HCT116 (cell line): ENCODE measurements around the gene KCNJ4. TPM values are rescaled to one million over a fixed set of nuclear protein-coding genes. Genes with fewer than 3 reads are reported as not detected.
A peak's percentile ranks its signal among the peaks of the same experiment; 100 is the strongest.

Experiments
- ATAC-seq: fragments of 200-7000 bp; cut with Tn5 transposase; 2 replicates; pipeline ENCODE4 v1.9.1; 2020; ENCODE audit warnings: mild to moderate bottlenecking, moderate library complexity
- BruUV-seq: library from RNA; stranded (reverse); fragments of 400-500 nt; replicated peaks from 2 replicates; lab custom pipeline; 2021; lab: Mats Ljungman, UMichigan
- CTCF ChIA-PET: fragments of 300-600 bp; sonication (Branson Sonifier 250); formaldehyde crosslinking; loops from one replicate; lab custom pipeline; 2021; ENCODE audit warnings: antibody characterized with exemption; lab: Charles Lee
- POLR2A ChIA-PET: fragments of 300-600, 350-600 bp; sonication (Branson Sonifier 250); formaldehyde crosslinking; loops from one replicate; lab custom pipeline; 2021; ENCODE audit warnings: antibody characterized with exemption; lab: Charles Lee
- RAD21 ChIA-PET, 2 experiments: fragments of 300-600 bp; sonication (Branson Sonifier 250); formaldehyde crosslinking; loops; one replicate each; lab custom pipeline; 2023; ENCODE audit warnings: low total read pairs in 2 of 2; ENCODE audit not compliant: uncharacterized antibody in 2 of 2, unreplicated experiment in 2 of 2, low non-redundant PET in 1 of 2; lab: Charles Lee
- DNase-seq: peaks from one replicate; pipeline ENCODE4 v3.0.0-alpha.2; 2010; ENCODE audit warnings: low read depth, low spot score
- H2AFZ ChIP-seq: fragments of 200-600 bp; shearing (Covaris generic), sonication (generic); 2 replicates; pipeline ENCODE4 v1.6.1; 2017; ENCODE audit warnings: low read depth, mixed run types, mixed read lengths, antibody characterized with exemption, low read length; ENCODE audit not compliant: poor library complexity, severe bottlenecking
- H3K27ac ChIP-seq: 2 replicates; pipeline ENCODE4 v1.5.1; 2012; ENCODE audit warnings: low read depth, low read length
- H3K27me3 ChIP-seq: fragments of 200-600 bp; sonication (generic); 2 replicates; pipeline ENCODE4 v1.6.1; 2016; ENCODE audit warnings: mixed run types, low read length, mixed read lengths; ENCODE audit not compliant: insufficient read depth
- H3K36me3 ChIP-seq, 2 experiments: fragments of 200-500 bp in 1 of 2; fragments of 200-600 bp in 1 of 2; sonication (Bioruptor generic) in 1 of 2; sonication (generic) in 1 of 2; 2 replicates each; pipeline versions ENCODE4 v1.5.1 to v1.6.1; 2014 to 2016; ENCODE audit warnings: low read length in 2 of 2, inconsistent platforms in 1 of 2, mixed read lengths in 1 of 2, mixed run types in 1 of 2; ENCODE audit not compliant: insufficient read depth in 2 of 2, control insufficient read depth in 1 of 2
- H3K4me1 ChIP-seq, 2 experiments: fragments of 200-600 bp in 1 of 2; sonication (generic) in 1 of 2; 2 replicates each; pipeline versions ENCODE4 v1.5.1 to v1.6.1; 2012 to 2017; ENCODE audit warnings: low read length in 2 of 2, inconsistent platforms in 1 of 2, mild to moderate bottlenecking in 1 of 2, mixed read lengths in 1 of 2, mixed run types in 1 of 2, moderate library complexity in 1 of 2; ENCODE audit not compliant: insufficient read depth in 2 of 2, control insufficient read depth in 1 of 2
- H3K4me2 ChIP-seq: fragments of 200-600 bp; sonication (generic); 2 replicates; pipeline ENCODE4 v1.6.1; 2017; ENCODE audit warnings: mixed run types, low read length, mixed read lengths
- H3K4me3 ChIP-seq, 2 experiments: fragments of 200-600 bp in 1 of 2; sonication (generic) in 1 of 2; replicated peaks in 1 of 2; 2 replicates each; pipeline ENCODE4 v1.5.1; 2011 to 2016; ENCODE audit warnings: low read length in 2 of 2, control low read depth in 1 of 2, low read depth in 1 of 2, mild to moderate bottlenecking in 1 of 2, mixed read lengths in 1 of 2, mixed run types in 1 of 2
- H3K79me2 ChIP-seq: fragments of 200-600 bp; sonication (generic); 2 replicates; pipeline ENCODE4 v1.6.1; 2017; ENCODE audit warnings: mild to moderate bottlenecking, mixed run types, low read length, moderate library complexity, mixed read lengths; ENCODE audit not compliant: insufficient read depth
- H3K9ac ChIP-seq: fragments of 200-600 bp; sonication (generic); 2 replicates; pipeline ENCODE4 v1.6.1; 2016; ENCODE audit warnings: low read length, mixed read lengths
- H3K9me2 ChIP-seq: fragments of 200-600 bp; sonication (generic), shearing (Covaris generic); 2 replicates; pipeline ENCODE4 v1.6.1; 2017; ENCODE audit warnings: mixed run types, mild to moderate bottlenecking, moderate library complexity; ENCODE audit not compliant: insufficient read depth
- H3K9me3 ChIP-seq, 2 experiments: fragments of 200-500 bp in 1 of 2; fragments of 200-600 bp in 1 of 2; sonication (Bioruptor generic) in 1 of 2; sonication (generic) in 1 of 2; 2 replicates each; pipeline ENCODE4 v1.6.1; 2014 to 2017; ENCODE audit warnings: low read length in 2 of 2, mixed read lengths in 2 of 2, inconsistent platforms in 1 of 2, low read depth in 1 of 2, mild to moderate bottlenecking in 1 of 2, mixed run types in 1 of 2, moderate library complexity in 1 of 2; ENCODE audit not compliant: control insufficient read depth in 1 of 2, insufficient read depth in 1 of 2
- H4K20me1 ChIP-seq: fragments of 200-600 bp; sonication (generic), shearing (Covaris generic); 2 replicates; pipeline ENCODE4 v1.6.1; 2017; ENCODE audit warnings: mixed run types, mild to moderate bottlenecking, moderate library complexity; ENCODE audit not compliant: insufficient read depth
- CBX3 ChIP-seq: IDR thresholded peaks from 2 replicates; pipeline ENCODE4 v1.6.1; 2012; ENCODE audit warnings: low read depth
- CEBPB ChIP-seq: IDR thresholded peaks from 2 replicates; pipeline ENCODE4 v1.6.1; 2012; ENCODE audit warnings: low read depth
- ELF1 ChIP-seq: IDR thresholded peaks from 2 replicates; pipeline ENCODE4 v1.6.1; 2012; ENCODE audit warnings: low read depth, borderline replicate concordance
- EZH2 ChIP-seq: fragments of 200-600 bp; sonication (generic); IDR thresholded peaks from 2 replicates; pipeline ENCODE4 v1.6.1; 2017; ENCODE audit warnings: antibody characterized with exemption, mixed run types
- JUND ChIP-seq: IDR thresholded peaks from 2 replicates; pipeline ENCODE4 v1.6.1; 2012
- POLR2A ChIP-seq: IDR thresholded peaks from 2 replicates; pipeline ENCODE4 v1.7.0; 2011; ENCODE audit warnings: borderline replicate concordance; ENCODE audit not compliant: insufficient read depth, insufficient read length; ENCODE audit errors: extremely low read depth
- SIN3A ChIP-seq: IDR thresholded peaks from 2 replicates; pipeline ENCODE4 v1.6.1; 2012; ENCODE audit warnings: low read depth
- TCF7L2 ChIP-seq: IDR thresholded peaks from 2 replicates; pipeline ENCODE4 v1.7.0; 2011; ENCODE audit warnings: borderline replicate concordance, inconsistent platforms; ENCODE audit not compliant: insufficient read depth, insufficient read length; ENCODE audit errors: extremely low read depth
- ZNF274 ChIP-seq: fragments of 200-500 bp; sonication (Bioruptor generic); IDR thresholded peaks from 2 replicates; pipeline ENCODE4 v1.6.1; 2014; ENCODE audit warnings: mild to moderate bottlenecking, low read depth, low read length, inconsistent platforms
- intact Hi-C: fragments of 100-400 bp; cut with micrococcal nuclease; formaldehyde crosslinking; loops from 2 replicates; pipeline ENCODE4 v1.10.0; 2022
- total RNA-seq: library from RNA; stranded (reverse); gene quantifications from one replicate; pipeline ENCODE4 v1.2.1, GENCODE V29; 2021; ENCODE audit not compliant: unreplicated experiment
- TF ChIP-seq, protein P1 (sequence below), 3 experiments: fragments of 200-600 bp in 1 of 3; sonication (generic) in 1 of 3; IDR thresholded peaks in 2 of 3; conservative IDR thresholded peaks in 1 of 3; 2 replicates each; pipeline ENCODE4 v1.5.1; 2012 to 2017; ENCODE audit warnings: low read depth in 2 of 3, low read length in 2 of 3, antibody characterized with exemption in 1 of 3, borderline replicate concordance in 1 of 3, control low read depth in 1 of 3, mild to moderate bottlenecking in 1 of 3, mixed read lengths in 1 of 3, mixed run types in 1 of 3, moderate library complexity in 1 of 3; ENCODE audit not compliant: insufficient read depth in 1 of 3
- TF ChIP-seq, protein P2 (sequence below): IDR thresholded peaks from 2 replicates; pipeline ENCODE4 v1.6.1; 2012
- TF ChIP-seq, protein P3 (sequence below): IDR thresholded peaks from 2 replicates; pipeline ENCODE4 v1.6.1; 2011; ENCODE audit warnings: mild to moderate bottlenecking, low read length, moderate library complexity; ENCODE audit not compliant: insufficient replicate concordance; ENCODE audit errors: extremely low read depth

The KCNJ4 gene
- total RNA-seq, 1 experiment from 2014 or later: not detected

DNA sequence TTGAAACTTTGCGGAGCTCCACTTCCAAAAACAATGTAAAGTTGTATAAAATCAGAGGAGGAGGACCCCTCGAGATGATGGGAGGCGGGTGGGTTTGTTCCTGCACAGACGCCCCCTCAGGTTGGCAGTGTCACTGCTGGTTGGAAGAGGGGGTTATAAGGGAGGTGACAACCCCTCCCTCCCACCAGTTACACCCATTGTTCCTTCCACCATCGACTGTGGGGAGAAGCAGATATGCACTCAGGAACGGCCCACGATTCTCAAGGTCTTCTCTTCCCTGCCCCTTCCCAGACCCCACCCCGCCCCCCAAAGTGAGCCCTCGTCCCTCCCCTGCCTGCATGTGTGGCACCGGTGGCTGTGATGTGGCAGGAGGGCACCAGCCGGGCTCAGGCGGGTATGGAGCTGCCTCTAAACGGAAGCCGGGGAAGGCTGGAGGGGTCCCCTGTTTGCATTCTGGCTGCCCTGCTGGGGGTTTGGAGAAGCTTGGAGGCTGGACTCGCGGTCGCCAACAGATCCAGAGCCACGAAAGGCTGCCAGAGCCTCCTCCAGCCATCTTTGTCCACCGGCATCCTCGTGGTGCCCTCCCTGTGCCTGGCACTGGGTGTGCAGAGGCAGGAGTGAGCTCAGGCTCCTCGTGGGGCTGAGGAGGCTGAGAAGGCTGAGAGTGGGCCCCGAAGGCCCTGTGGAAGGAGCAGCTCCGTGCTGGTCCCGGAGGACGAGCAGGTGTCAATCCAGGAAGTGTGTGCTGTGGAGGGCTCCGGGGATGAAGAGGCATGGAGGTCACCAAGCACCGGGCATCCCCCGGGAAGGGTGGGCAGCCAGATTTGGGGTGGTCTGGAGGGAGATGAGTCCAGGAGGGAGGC lies 13.7 kb upstream of the KCNJ4 start:
- no peaks in the 10 kb centered on the region for H3K79me2 ChIP-seq
- ChIA-PET RAD21 (no interaction called here), POLR2A (no interaction called here), CTCF (no interaction called here)
- TSS peak; percentile 65 for BruUV-seq
- no peak overlapping the region for H2AFZ ChIP-seq
- H3K9me2 ChIP-seq: no peaks in the 10 kb centered on the region
- H3K4me3 ChIP-seq: peak overlapping the region; percentile 72 to 92
- H3K4me2 ChIP-seq: peak overlapping the region; percentile 100
- ATAC-seq: peak; percentile 57
- intact Hi-C loops: no loop called here
- H3K9me3 ChIP-seq: no peaks in the 10 kb centered on the region
- DNase-seq: no peak
- peak overlapping the region; percentile 92 for H3K9ac ChIP-seq
- peaks cover 6 to 29% of the 10 kb centered on the region in 2 experiments for H3K4me1 ChIP-seq
- no peaks in the 10 kb centered on the region for H3K36me3 ChIP-seq
- TF ChIP-seq, protein P1, sequence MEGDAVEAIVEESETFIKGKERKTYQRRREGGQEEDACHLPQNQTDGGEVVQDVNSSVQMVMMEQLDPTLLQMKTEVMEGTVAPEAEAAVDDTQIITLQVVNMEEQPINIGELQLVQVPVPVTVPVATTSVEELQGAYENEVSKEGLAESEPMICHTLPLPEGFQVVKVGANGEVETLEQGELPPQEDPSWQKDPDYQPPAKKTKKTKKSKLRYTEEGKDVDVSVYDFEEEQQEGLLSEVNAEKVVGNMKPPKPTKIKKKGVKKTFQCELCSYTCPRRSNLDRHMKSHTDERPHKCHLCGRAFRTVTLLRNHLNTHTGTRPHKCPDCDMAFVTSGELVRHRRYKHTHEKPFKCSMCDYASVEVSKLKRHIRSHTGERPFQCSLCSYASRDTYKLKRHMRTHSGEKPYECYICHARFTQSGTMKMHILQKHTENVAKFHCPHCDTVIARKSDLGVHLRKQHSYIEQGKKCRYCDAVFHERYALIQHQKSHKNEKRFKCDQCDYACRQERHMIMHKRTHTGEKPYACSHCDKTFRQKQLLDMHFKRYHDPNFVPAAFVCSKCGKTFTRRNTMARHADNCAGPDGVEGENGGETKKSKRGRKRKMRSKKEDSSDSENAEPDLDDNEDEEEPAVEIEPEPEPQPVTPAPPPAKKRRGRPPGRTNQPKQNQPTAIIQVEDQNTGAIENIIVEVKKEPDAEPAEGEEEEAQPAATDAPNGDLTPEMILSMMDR (IDR thresholded peaks at IDR 0.05 in 2 of 3, conservative IDR thresholded peaks at IDR 0.05 in 1 of 3; ENCODE audit: borderline replicate concordance in 1 of 3, insufficient read depth in 1 of 3, low read depth in 2 of 3, low read length in 2 of 3): peak in 2 of 3 experiments; percentile 26 to 30; a peak in 2 of 6 replicates
- TF ChIP-seq POLR2A: no peak
- TF ChIP-seq, all 23 proteins: peak for 1
- Histone ChIP-seq H3K27ac (peak overlapping the region; percentile 81), H4K20me1 (no peaks in the 10 kb centered on the region), H3K27me3 (no peaks in the 10 kb centered on the region)

DNA sequence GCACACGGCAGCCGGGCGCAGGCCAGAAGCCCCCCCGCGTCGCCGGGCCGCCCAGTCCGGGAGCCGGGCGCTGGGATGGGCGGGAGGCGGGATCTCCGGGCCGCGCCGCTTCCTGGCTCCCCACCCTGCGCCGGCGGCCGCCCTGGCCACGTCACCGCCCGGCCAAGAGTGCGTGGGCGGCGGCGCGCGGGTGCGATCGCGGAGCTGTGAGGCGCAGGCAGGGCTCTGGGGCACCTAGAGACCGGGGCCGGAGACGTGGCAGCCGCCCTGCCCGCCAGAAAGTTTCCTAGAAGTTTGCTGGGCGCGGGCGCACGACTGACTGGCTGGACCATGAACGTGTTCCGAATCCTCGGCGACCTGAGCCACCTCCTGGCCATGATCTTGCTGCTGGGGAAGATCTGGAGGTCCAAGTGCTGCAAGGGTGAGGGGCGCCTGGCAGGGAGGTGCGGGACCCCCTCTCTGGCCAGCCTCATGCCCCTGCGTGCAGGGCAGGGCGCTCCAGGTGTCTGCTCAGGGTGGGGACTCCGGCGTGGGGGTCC lies 13.0 kb upstream of the KCNJ4 start, which contains the start of gene KDELR3:
Gene KDELR3 (plus strand): TSS at position 193 of the 539 bp plus-strand sequence. CDS start 138 bp downstream, at position 331.
- H3K4me1 ChIP-seq: peaks cover 6 to 29% of the 10 kb centered on the region in 2 experiments
- H3K4me2 ChIP-seq: peak within 1 kb of the TSS; percentile 100
- no peaks in the 10 kb centered on the region for H3K9me3 ChIP-seq
- peak within 1 kb of the TSS; percentile 72 to 92 for H3K4me3 ChIP-seq
- no peaks in the 10 kb centered on the region for H3K36me3 ChIP-seq
- DNase-seq: peak; percentile 15
- peak within 1 kb of the TSS; percentile 81 for H3K27ac ChIP-seq
- intact Hi-C loops: no loop called here
- POLR2A ChIA-PET: no interaction called here
- H3K9ac ChIP-seq: peak within 1 kb of the TSS; percentile 92
- no peaks in the 10 kb centered on the region for H3K9me2 ChIP-seq
- H3K27me3 ChIP-seq: no peaks in the 10 kb centered on the region
- no peaks in the 10 kb centered on the region for H3K79me2 ChIP-seq
- no TSS peak for BruUV-seq
- ATAC-seq: peak; percentile 94
- CTCF ChIA-PET: no interaction called here
- RAD21 ChIA-PET: no interaction called here
- H2AFZ ChIP-seq: no peak within 1 kb of the TSS
- H4K20me1 ChIP-seq: no peaks in the 10 kb centered on the region
- TF ChIP-seq, protein P2, sequence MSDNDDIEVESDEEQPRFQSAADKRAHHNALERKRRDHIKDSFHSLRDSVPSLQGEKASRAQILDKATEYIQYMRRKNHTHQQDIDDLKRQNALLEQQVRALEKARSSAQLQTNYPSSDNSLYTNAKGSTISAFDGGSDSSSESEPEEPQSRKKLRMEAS: peak; percentile 77
- TF ChIP-seq ELF1 (no peak), TCF7L2 (no peak), ZNF274 (no peak), CEBPB (no peak), SIN3A (no peak; the same call in 1 of the 2 replicates), CBX3 (no peak), JUND (no peak), EZH2 (no peak)
- TF ChIP-seq, protein P3, sequence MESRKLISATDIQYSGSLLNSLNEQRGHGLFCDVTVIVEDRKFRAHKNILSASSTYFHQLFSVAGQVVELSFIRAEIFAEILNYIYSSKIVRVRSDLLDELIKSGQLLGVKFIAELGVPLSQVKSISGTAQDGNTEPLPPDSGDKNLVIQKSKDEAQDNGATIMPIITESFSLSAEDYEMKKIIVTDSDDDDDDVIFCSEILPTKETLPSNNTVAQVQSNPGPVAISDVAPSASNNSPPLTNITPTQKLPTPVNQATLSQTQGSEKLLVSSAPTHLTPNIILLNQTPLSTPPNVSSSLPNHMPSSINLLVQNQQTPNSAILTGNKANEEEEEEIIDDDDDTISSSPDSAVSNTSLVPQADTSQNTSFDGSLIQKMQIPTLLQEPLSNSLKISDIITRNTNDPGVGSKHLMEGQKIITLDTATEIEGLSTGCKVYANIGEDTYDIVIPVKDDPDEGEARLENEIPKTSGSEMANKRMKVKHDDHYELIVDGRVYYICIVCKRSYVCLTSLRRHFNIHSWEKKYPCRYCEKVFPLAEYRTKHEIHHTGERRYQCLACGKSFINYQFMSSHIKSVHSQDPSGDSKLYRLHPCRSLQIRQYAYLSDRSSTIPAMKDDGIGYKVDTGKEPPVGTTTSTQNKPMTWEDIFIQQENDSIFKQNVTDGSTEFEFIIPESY: no peak
